Activated CD4-positive, alpha-beta T cell treated with anti-CD3 and anti-CD28 coated beads, Interleukin-2, Interleukin-6, amounts not matched to agents 100 ng/mL and 50 ng/mL, durations not matched to agents 16 hours and 8 hours (primary cell): ENCODE measurements around the gene TOR1AIP2.
"Not testable (repeated sequence)": the region's sequence is repeated elsewhere in the genome, so short reads cannot be mapped to it uniquely, and the experiment has no call there.

Source experiments
- DNase-seq: peaks from one replicate; pipeline ENCODE4 v3.0.0-alpha.2; 2020

The TOR1AIP2 gene

DNA sequence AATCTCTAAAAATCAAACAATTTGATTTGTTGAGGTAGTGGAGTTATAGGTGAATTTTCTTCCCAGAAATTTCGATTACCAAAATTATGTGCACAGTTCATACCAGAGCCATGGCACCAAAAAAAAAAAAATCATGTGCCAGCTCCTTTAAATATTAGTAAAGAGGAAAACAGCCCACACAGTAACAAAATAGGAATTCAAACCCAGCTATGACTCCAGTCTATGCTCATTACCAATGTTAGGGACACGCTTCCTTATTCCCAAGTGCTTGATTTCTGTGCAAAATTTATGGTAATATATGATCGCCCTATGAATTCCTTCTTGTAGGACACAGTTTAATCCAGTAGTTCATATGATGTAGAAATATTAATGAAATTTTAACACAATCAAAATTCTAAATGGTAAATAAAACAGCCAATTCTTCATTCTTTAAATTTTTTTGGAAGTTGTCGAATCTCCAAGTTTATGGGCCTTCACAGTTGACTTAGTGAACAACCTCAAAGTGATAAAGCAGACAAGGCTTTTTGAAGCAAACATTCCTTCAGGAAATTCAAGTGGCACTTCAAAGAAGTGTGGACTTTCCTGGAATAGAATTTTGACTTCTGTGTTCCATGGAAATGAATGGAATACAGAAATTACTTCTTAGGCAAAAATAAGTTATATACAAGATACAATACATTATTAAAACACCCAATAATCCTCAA lies 1.9 kb downstream of the TOR1AIP2 start:
- no peak for DNase-seq

DNA sequence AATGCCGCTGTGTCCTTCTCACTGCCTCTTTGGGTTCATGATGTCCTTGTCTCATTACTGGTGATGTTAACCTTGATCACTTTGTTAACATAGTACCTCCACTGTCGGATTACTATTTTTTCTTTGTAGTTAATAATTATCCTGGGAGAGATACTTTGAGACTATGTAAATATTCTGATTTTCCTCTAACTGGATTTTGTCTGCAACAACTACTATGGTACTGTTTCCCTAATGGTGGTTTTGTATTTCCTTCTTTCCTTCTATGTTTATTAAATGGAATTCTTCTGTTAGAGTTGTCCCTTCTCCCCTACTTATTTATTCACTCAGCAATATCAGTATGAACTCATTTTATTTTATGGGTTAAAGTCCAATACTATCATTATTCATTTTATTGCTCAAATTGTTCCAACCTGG lies 4.2 kb downstream of the TOR1AIP2 start:
- no peak for DNase-seq

DNA sequence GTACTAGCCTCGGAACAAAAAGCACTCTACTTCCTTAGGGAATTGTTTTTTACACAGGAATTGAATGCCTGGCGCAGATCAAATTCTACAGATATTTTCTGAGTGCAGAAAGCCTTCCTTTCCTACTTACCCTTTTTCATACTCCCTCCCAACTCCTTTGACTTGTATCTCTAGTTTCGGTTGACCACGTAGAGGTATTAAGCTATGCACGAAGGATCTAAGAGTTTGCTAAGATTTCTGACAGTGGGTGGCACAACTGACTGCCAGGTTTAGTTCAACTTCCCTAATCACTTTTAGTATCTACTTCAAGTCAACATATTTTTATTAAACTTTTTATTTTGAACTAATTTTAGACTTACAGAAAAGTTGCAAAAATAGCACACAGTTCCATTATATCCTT lies 5.0 kb downstream of the TOR1AIP2 start:
- no peak for DNase-seq

DNA sequence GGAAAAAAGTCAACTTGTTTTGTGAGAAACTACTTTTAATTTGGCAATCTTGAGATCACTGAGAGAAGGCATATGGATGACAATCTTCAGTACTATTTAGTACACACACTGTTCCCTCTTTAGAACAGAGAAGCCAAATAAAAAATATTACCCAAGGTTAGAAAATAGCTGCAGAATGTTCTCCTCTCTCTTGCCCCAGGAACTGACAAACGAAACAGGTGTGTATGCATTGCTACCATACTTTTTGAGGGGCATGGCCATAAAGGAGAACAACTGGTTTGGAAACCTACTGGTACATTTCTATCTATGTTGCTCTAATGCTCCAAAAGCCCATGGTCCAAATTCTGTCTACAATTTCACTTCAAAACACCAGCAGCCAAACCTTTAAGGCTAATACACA lies 5.7 kb downstream of the TOR1AIP2 start:
- no peak for DNase-seq

DNA sequence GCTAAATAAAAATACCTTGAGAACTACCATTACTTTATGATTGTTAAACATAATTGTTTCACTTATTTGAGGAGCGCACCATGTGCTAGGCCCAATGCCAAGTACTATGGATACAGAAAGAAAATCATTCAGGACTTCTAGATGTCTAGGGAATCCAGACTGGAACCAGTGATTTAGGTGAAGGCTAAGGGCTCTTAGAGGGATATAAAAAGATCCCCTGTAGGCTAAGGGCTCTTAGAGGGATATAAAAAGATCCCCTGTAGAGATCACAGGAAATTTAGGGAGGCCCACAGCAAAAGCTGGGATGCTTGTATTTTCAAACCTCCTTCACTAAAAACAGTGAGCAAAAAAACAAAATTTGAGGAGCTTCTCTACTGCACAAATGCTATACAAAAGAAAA lies 6.7 kb downstream of the TOR1AIP2 start:
- DNase-seq = no peak

DNA sequence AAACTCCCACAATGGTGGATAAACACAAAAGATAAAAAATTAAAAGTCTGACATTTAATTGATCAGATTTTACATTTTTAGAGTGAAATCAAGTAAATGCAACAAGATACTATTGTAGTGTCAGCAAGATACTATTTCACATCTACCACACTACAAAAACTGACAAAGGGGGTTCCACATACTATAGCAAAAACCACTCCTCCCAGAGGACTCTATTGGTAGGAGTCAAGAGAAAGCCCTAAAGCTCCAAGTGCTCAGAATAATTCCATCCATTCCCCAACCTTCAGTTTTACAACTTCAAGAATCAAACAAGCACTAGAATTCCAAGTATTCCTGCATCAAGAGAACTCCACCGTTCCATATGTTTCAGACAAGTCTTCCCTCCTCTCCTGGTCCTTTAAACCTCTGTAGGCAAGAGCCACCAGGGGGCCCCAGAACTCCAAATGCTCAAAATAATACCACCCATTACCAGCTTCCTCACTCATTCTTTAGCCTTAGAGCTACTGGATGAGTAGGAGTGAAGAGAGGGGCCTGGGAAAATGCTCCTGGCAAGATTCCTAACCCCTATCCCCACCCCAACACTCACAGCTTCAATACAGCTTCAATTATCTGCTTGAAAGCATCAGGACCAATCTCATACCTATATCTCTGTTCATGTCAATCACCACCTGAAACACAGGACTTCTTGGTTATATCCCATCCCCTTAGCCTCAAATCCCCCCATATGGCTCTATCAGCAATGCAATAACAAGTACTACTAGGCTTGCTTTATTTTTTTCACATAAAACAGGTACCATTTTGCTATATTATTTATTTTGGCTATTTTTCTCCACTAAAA lies 9.9 kb downstream of the TOR1AIP2 start:
- DNase-seq = peak; percentile 39

DNA sequence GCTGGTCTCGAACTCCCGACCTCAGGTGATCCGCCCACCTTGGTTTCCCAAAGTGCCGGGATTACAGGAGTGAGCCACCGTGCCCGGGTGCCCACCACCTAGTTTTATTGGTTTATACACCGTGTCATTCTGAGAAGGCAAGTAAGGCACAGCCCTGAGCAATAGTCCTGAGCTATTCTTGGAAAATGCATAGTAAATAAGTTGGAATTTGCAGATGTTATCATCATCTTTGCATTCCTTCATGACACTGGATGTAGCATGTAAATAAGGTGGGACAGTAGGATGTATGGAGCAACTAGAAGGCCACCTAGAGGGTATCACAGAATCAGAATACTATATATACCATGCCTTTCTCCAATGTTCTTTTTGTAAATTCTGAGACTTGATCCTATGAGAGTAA lies 11.0 kb downstream of the TOR1AIP2 start:
- DNase-seq = no peak

DNA sequence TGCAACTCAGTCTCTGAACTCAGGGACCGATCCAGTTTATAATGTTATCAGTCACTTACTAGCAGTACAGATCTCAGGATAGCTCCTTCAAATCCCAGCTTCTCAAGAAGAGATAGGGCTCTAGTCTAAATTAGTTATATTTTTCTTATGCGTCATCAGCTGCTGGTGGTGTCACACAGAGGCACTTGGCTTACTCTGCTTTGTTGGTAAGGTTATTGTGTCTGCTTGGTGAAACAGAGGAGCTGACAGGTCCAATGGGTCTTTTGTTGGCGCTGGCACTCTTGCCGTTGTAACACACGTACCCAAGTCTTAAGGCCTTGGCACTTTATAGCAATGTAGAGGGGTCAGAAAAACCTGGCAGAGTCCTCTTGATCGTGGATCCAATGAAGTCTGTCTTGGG lies 12.2 kb downstream of the TOR1AIP2 start:
- DNase-seq = no peak

DNA sequence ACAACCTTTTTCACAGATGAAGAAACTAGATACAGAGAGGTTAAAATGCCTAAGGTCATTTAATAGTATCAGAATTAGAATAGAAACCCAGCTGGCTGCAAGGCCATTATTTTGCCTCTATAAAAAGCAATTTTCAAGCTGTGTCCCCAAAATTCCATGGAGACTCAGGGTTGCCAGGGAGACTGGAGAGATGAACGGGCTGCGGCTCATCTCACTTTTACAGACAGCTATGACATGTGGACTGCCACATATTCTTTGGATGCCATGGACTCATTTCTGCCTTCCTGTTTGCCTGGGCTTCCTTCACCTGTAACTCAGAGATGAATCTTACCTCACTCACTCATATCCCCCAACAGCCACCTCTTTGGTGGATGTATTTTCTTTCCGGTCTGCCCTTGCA lies 17.0 kb downstream of the TOR1AIP2 start:
- no peak for DNase-seq

DNA sequence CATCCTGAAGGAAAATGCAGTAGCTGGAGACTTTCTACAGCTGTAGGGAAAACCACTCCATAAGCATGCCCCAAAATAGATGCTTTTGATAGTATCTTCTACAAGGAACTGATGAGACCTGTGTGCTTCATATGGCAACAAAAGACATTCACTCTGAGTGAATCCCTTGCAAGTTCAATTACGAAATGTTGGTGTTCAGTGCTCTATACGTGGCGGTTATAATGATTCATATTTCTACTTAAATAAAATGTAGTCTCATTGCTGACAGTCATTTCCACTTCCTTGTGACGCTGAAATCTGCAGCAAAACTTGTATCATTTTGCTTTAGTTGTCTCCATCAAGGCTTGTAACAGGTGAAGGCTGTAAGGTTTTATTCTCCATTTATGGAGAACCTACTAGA lies 20.6 kb downstream of the TOR1AIP2 start:
- no peak for DNase-seq

DNA sequence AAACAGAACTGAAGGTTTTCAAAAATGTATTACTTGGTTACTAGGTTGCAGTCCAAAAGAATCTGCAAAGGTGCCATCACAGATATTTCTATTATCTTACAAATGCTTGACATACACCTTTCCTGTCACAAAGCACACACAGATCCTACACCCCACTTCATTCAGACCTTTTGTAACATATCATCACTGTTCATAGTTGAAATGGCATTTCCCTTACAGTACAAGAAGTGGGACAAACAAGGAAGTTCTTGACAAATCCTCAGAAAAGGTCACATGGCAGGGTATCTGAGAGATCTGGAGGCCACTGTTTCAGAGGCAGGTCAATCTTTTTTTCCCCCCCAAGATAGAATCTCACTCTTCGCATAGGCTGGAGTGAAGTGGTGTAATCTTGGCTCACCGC lies 21.3 kb downstream of the TOR1AIP2 start:
- DNase-seq = no peak

DNA sequence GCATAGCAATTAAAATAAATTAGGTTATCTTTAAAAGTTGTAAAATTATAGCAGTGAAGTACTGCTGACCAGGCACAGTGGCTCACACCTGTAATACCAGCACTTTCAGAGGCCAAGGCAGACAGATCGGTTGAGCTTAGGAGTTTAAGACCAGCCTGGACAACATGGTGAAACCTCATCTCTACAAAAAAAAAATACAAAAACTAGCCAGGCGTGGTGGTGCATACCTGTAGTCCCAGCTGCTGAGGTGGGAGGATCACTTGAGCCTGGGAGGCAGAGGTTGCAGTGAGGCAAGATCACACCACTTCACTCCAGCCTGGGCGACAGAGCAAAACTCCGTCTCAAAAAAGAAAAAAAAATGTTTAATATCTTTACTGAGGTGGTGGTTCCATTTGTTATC lies 21.8 kb downstream of the TOR1AIP2 start:
- not testable (repeated sequence) for DNase-seq

DNA sequence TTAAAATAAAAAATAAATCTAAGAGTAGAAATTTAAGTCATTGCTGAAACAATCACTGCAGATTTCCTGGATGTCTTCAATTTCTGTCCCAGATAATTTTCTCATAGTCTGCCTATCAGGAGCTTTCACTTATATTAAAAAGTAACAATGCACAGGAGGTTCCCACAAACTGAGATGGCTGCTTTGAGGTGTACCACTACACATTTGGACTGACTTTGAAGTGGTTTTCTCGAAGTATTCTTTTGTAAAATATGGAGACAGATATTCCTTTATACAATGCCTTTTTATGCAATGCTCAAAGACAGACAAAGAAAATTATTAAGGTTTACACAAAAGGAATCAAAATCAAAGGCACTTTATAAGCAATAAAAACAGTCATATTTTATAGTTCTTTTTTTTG lies 24.5 kb downstream of the TOR1AIP2 start:
- DNase-seq = no peak

DNA sequence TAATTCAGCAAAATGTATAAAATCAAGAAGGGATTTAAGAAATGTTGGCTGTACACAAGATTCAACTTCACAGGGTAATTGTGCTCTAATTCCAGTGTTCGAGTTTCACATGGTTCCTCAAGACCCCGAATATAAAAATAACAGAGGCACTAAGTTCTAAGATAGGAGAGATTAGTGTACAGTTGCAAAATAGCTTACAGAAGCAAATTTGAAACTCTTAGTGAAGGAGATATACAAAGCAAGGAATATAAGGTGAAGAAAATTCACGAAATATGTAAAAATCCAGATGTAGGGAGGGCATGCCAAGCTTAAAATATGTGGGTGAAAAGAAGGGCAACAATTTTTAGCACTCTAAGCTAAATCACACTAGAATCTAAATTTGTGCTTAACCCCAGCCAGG lies 29.4 kb downstream of the TOR1AIP2 start:
- DNase-seq = no peak

DNA sequence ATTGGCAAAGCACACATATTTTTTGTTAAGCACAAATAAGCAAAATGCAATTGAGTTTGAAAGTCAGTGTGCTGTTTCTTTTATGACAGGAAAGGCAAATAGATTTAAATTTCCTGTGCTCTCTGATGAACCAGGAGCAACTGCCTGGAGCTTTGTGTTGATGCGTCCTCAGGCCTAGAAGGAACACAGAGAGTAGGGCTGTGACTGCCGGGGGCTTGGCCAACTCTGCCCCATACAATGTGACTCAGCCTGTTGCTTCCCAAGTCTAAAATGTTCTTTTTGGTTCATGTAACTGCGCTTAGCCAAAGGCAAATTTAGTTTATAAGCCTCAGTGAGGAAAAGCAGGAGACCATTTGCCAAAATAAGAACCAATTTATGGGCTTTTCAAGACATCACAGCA lies 37.5 kb downstream of the TOR1AIP2 start:
- no peak for DNase-seq

DNA sequence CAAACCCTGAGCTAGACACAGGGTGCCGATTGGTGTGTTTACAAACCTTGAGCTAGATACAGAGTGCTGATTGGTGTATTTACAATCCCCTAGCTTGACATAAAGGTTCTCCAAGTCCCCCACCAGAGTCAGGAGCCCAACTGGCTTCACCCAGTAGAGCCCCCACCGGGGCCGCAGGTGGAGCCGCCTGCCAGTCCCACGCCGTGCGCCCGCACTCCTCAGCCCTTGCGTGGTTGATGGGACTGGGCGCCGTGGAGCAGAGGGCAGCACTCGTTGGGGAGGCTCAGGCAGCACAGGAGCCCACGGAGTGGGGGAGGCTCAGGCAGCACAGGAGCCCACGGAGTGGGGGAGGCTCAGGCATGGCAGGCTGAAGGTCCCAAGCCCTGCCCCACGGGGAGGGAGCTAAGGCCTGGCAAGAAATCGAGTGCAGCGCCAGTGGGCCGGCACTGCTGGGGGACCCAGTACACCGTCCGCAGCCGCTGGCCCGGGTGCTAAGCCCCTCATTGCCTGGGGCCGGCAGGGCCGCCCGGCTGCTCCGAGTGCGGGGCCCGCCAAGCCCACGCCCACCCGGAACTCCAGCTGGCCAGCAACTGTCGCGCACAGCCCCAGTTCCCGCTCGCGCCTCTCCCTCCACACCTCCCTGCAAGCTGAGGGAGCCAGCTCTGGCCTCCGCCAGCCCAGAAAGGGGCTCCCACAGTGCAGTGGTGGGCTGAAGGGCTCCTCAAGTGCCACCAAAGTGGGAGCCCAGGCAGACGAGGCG lies 40.7 kb downstream of the TOR1AIP2 start:
- DNase-seq = not testable (repeated sequence)

DNA sequence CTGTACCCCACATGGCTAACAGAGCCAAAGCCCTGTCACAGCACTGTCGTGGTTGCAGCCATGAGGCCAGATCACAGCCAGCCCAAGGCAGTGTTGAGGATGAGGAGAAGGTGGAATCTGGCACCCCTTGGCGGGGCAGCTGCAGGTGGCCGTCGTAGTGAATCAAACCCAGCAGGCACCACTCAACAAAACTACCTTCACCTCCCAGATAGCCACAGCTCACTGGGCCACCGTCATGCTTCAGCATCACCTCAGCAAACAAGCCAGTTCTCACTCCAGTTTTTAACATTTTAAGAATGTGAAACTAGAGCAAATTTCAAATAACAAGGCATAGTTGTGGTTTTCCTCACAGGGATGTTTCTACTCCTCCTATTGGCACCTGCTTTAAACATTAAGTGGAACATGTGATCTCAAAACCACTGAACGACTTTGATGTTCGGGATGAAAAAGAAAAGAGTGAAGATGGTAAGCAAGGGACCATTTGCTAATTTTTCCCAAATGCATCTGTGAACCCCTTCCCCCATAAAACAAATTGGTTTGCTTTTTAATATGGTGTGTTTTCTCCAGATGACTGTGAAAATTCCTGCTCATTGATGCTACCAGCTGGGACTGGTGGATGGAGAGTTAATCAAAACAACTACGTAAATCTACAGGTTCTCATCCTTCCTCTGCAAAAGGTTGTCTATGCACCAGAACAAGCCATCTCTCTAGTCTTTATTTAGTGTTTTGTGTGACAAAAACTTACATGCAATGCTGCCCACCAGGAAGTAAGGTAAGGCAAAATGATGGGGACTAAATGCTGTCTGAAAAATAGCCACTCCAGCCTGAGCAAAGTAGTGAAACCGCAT lies 45.5 kb downstream of the TOR1AIP2 start:
- DNase-seq = peak; percentile 4

DNA sequence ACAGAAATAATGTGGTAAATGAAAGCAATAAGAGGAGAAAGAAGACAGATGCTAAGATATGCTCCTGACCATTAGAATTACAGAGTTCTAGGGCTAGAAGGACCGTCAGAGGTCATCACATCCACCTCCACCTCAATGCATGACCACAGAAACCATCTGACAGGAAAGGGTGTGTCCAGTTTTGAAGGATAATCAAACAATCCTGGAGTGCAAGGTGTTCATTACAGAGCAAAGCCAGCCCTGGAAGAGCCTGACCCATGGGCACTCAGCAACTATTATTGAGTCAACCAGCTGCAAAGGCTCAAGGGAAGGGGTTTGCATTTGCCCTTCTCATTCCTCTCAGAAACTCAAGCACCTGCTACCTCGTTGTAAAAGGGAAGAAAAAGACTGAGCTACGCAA lies 46.4 kb downstream of the TOR1AIP2 start:
- DNase-seq = no peak

DNA sequence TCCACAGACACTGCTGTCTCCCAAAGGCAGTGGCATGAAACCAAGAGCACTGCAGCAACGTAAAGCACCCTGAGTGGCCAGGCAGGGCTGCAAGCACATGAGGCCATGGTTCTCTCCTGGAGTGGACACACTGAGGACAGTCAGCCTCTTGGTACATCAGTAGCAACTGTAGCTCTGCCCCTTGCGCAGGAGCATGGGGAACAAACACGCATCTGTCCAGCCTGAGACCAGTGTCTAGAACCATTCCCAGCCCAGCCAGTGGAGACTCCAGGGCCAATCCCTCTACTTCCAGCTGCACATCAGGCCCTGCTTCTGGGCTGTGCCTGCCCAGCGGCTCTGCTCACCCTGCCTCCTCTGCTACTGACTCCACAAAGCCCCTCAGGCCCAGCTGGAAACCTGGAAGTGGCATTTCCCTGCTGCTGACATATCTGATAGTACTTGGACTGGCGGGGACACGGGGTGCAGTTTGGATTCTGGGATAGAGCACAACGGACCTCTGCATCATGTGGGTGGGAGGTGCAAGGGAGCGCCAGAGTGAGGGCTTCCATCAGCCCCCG lies 49.0 kb downstream of the TOR1AIP2 start:
- no peak for DNase-seq

DNA sequence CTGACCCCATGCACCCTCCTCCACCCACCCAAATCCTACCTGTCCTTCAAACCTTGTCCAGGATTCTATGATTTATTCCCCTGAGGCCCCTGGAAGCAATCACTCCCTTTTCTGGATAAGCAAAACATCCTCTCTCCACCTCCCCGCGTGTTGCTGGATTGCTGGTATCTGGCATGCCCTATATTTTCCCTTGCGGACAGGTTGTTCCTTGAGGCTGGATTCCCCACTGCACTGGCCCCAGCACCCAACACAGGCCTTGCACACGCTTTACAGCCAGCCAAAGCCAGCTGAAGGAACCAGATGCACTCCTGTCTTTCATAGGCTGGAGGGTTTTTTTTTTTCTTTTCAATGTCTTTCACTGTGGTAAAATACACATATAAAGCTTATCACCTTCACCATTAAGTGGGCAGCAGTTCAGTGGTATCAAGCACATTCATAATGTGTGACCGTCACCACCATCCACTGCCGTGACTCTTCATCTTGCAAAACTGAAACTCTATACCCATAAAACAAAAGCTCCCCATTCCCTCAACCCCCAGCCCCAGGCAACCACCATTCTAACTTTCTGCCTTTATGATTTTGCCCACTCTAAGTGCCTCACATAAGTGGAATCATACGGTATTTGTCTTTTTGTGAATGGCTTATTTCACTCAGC lies 50.9 kb downstream of the TOR1AIP2 start:
- DNase-seq = no peak

DNA sequence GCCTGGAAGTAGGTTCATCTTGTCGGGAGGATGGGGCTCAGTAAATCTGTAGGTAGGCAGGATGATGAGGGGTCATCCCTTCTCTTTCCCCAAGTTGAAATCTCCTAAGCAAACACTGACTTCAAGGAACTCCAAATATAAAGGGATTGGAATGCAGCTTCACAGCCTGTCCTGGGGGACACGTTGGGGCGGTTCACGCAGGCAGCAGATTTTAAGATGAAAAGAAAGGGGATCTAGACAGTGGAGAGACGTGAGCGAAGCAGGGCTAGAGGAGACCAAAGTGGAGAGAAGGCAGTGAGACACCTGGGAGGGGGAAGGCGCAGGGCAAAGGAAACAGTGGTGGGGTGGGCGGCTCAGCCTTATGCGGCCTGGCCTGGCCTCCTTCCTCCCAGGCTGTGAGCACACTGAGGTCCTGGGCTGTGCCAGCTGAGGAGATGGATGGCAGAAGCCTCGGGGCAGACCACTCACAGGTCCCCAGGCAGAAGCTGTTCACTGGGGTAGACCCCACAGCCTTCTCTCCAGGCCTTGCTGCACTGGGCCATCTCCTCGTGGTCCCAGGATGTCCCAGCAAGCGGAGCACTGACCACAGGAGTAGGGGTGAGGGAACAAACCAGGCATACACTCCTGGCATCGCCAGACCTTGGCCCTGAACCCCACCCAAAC lies 51.7 kb downstream of the TOR1AIP2 start:
- no peak for DNase-seq
